Right renal pelvis (tissue), 4 donors: ENCODE results near the gene NLRP11. TPM values are rescaled to one million over a fixed set of nuclear protein-coding genes. Genes with fewer than 3 reads are reported as not detected.

Experiments used
- DNase-seq, 4 donors: peaks; one replicate each; pipeline ENCODE4 v3.0.0-alpha.2; 2013; ENCODE audit warnings: low read depth in 4 of 4, low spot score in 3 of 4, missing footprints in 1 of 4
- polyA plus RNA-seq, 4 donors: library from polyadenylated mRNA; unstranded; fragments of 120-200 nt; gene quantifications; one replicate each; pipeline ENCODE4 v1.2.1, GENCODE V29; 2013; ENCODE audit not compliant: insufficient read length in 4 of 4

The NLRP11 gene
- under 1 TPM; 0.07 to 0.22 (median 0.16) TPM for polyA plus RNA-seq

DNA sequence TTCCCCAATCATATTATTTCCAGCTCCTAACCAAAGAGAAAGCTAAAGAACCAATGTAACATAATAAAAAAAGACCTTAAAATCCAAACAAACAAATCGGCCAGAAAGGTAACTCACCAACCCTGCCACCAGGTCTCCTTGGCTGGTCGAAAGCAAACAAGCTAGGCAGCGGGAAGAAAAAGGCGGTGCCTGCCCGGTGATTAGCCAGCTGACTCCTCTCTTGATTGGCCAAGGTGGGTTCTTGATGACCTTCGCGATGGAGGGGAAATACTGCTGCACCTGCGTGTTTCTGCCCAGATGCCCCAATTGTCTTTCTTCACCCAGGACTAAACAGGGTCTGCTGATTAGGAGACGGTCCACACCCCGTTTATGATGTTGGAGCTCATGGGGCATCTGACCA, at the start of gene NLRP11:
Gene NLRP11, minus strand, starts transcription at position 154 of the 400 bp plus-strand sequence. CDS start 13,825 bp downstream, outside the sequence.
- DNase-seq, result no peak

DNA sequence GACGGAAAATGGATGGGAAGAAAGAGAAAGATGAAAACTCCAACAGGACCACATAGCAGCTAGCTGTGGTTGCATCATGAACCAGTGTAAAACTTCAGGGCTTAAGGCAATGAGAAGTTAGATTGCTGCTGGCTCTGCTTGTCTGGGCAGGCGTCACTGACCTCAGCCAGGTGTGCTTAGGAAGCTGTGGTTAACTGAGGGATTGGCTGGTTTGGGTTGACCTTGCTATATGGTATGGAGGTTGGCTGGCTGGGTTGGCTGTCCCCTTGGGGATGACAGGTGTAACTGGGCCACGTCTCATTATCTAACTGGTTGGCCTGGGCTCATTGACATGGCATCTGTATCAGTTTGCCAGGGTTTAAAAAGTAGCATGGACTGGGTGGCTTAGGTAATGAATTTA, 45.4 kb upstream of the NLRP11 start:
- DNase-seq, result no peak

DNA sequence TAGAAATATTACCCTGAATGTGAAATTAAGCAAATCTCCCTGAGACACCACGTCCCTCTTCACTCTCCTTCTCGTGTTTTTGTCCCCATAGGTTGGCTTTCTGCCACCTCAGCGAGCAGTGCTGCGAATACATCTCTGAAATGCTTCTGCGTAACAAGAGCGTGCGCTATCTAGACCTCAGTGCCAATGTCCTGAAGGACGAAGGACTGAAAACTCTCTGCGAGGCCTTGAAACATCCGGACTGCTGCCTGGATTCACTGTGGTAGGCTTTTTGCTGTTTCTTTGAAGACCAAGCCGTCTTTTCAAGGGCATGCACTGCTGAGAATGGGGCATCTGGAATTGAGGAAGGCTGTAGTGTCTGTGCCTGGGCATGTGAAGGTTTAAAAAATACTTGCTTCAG, 38.9 kb upstream of the NLRP11 start:
- no peak for DNase-seq

DNA sequence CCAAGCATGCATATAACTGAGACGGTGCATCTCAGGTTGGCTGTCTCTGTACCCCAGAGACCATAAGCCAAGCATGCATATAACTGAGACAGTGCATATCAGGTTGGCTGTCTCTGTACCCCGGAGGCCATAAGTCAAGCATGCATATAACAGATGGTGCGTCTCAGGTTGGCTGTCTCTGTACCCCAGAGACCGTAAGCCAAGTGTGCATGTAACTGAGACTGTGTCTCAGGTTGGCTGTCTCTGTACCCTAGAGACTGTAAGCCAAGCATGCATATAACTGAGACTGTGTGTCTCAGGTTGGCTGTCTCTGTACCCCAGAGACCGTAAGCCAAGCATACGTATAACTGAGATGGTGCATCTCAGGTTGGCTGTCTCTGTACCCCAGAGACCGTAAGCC, 35.3 kb upstream of the NLRP11 start:
- DNase-seq, result no peak

DNA sequence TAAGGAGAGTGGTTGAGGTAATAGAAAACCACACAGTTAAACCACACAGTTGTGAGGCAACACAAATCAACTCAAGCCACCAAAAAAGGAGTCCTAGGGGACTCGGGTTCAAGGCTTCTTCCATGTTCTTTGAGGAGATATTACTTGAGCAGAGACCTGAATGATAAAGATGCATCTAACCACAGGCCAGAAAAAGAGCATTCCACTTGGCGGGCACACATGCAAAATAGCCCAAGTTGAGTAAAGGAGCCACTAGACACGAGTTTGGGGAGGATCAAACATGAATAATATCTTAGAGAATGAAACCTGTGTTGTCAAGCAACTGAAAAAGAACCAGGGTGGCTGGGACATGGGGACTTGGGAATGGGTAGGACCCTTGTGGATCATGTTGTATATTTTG, 34.7 kb upstream of the NLRP11 start:
- DNase-seq, result no peak

DNA sequence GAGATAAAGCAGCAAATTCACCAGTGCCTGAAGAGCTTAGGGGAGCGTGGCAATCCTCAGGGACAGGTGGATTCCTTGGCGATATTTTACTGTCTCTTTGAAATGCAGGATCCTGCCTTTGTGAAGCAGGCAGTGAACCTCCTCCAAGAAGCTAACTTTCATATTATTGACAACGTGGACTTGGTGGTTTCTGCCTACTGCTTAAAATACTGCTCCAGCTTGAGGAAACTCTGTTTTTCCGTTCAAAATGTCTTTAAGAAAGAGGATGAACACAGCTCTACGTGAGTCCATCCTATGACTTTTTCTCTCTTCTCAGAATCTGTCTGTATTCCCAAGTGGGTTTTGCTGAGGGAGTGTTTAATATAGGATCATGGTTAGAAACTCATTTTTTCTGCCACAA, 27.2 kb upstream of the NLRP11 start:
- DNase-seq, result no peak

DNA sequence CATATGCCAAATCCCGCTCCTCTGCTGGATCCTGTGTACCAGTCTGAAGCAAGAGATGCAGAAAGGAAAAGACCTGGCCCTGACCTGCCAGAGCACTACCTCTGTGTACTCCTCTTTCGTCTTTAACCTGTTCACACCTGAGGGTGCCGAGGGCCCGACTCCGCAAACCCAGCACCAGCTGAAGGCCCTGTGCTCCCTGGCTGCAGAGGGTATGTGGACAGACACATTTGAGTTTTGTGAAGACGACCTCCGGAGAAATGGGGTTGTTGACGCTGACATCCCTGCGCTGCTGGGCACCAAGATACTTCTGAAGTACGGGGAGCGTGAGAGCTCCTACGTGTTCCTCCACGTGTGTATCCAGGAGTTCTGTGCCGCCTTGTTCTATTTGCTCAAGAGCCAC, 26.6 kb upstream of the NLRP11 start:
- no peak for DNase-seq

DNA sequence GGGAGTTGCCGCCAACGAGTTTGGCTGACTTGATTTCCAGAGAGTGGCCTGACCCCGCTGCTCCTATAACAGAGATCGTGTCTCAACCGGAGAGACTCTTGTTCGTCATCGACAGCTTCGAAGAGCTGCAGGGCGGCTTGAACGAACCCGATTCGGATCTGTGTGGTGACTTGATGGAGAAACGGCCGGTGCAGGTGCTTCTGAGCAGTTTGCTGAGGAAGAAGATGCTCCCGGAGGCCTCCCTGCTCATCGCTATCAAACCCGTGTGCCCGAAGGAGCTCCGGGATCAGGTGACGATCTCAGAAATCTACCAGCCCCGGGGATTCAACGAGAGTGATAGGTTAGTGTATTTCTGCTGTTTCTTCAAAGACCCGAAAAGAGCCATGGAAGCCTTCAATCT, 26.2 kb upstream of the NLRP11 start:
- DNase-seq, result no peak

DNA sequence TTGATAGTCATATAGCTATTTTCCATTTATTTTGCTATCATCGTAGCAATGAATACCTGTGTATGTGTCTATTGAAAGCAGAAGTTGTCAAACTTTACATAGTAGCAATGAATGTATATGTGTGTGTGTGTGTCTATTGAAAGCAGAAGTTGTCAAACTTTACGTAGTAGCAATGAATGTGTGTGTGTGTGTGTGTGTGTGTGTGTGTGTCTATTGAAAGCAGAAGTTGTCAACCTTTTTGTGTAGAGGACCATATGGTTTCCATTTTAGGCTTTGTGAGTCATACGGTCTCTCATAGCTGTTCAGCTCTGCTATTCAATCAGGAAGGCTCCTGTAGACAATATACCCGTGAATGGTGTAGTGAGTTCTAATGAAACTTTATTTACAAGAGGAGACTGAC, 25.4 kb upstream of the NLRP11 start:
- no peak for DNase-seq

DNA sequence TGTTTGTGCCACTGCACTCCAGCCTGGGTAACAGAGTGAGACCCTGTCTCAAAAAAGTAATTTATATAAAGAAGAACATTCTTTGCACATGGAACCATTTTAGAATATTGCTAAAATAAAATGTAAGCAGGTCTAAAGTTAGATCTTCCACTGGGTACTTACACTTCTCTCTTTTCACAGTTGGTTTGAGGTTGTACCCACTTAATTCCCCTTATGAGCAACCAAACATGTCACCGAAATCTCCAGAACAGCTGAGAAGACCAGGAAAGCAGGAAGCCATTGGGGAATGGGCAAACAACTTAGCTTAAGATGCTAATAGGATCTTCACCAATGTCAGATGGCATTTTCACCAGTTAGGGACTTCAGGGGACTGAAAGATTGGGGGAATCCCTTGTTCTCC, 23.4 kb upstream of the NLRP11 start:
- DNase-seq, result no peak

DNA sequence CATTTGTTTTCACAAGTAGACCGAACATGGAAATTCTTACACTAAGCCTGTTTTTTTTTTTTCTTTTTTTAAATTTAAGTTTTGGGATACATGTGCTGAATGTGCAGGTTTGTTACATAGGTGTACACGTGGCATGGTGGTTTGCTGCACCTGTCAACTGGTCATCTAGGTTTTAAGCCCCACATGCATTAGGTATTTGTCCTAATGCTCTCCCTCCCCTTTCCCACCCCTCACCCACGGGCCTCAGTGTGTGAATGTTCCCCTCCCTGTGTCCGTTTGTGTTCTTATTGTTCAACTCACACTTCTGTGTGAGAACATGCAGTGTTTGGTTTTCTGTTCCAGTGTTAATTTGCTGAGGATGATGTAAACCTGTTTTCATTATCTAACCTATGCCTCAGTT, 7.1 kb upstream of the NLRP11 start:
- no peak for DNase-seq

DNA sequence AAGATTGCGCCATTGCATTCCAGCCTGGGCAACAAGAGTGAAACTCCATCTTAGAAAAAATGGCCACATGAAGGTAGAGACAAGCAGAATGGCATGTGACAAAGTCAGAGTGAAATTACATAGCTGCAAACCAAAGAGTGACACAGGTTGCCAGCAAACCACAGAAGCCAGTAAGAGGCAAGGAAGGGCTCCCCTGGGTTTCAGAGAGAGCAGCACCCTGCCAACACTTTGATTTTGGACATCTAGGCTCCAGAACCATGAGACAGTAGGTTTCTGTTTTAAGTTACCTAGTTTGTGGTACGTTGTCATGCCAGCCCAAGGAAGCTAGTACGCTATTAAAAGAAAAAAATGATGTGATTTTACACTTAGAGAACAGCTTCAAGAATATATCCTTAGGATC, 6.5 kb upstream of the NLRP11 start:
- DNase-seq, result no peak

DNA sequence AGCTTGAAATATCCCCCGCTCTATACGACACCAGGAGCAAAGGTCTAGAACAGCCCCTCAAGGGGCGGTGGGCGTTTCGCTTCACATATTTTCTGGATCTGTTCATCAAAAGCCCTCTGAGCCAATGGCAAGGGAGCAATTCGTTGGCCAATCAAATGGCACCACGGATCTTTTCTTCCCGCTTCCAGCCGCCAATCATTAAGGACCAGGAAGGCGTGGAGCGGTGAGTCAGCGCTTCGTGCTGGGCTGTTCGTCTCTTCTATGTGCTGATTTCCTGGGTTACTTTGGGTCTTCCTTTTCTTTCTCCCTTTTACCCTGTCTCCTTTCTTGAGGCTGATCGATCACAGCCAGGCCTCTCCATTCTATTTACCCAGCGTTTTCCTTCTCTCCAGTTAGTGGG, 4.5 kb upstream of the NLRP11 start, which contains the start of gene NLRP4:
Gene NLRP4, plus strand, starts transcription at position 201 of the 400 bp plus-strand sequence. CDS start 15,541 bp downstream, outside the sequence.
- DNase-seq, result no peak

DNA sequence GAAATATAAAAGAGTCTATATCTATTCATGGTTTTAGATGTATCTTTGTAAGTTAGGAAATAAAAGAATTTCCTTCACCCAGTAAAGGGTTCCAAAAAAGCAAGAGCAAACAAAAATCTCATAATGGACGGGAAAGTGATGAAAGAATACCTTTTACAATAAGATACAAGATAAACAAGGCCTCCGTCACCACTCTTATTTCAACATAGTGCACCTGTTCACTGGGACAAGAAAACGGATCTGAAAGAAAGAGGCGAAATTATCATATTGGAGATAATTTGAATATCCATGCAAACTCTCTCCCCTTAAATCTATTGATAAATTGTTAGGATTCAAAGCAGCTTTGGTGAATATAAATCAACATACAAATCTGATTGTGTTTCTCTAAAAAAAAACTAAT, 877 bp upstream of the NLRP11 start:
- no peak for DNase-seq

DNA sequence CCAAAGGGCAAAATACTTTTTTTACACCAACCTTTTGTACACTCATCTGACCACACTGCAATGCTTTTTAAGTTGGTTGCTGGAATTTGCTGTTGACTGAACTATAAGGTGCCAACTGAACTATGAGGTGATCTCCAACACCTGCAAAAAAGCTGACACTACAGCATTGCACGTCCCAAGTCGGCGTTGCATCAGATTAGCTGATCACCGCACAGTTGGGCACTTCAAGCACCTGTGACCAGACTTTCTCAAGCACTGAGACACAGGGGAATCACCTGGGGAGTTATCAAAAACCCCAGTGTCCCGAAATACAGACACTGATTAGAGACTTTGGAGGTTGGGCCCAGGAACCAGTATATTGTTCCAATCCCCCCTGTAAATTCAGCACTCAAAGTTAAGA, 1.1 kb downstream of the NLRP11 start:
- DNase-seq, result no peak

DNA sequence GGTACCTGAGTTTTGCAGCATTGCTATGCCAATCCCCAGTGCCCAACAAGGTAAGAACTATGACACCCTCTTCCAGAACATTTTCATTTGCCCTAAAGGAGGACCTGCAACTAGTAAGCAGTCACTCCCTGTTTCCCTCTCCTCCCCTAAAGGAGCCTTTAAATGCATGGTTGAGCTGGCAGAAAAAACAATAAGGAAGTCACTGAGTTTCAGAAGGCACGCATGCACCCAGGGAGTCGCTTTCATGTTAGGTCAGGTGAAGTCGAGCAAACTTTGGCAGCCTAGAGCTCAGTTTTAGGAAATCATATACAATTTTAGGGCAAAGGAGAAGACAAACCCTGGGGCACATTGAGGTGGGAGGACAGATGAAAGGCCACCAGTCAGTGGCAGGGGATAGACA, 11.8 kb downstream of the NLRP11 start:
- DNase-seq, result no peak

DNA sequence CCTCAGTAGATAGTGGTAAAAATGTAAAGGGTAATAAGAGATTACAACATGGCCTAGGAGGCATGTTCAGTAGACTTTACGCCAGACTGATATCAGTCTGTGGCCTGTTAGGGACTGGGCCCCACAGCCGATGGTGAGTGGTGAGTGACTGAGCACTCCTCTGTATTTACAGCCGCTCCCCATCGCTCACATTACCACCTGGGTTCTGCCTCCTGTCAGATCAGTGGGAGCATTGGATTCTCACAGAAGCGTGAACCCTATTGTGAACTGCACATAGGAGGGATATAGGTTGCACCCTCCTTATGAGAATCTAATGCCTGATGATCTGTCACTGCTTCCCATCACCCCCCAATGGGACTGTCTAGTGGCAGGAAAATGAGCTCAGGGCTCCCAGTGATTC, 17.9 kb downstream of the NLRP11 start:
- no peak for DNase-seq

DNA sequence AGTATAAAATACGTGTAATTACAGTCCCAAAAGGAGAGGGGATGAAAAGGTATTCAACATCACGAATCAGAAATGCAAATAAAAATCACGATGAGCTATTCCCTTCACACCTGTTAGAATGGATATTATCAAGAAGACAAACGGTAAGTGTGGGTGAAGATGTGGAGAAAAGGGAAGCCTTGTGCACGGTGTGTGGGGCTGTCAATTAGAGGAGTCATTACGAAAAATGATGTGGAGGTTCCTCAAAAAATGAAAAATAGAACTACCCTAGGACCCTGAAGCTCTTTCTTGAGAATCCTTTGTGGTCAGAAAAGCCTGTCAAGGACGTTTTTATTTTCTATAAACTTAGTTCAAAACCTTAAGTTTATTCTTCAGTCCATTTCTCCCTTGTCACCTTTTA, 19.4 kb downstream of the NLRP11 start:
- no peak for DNase-seq

DNA sequence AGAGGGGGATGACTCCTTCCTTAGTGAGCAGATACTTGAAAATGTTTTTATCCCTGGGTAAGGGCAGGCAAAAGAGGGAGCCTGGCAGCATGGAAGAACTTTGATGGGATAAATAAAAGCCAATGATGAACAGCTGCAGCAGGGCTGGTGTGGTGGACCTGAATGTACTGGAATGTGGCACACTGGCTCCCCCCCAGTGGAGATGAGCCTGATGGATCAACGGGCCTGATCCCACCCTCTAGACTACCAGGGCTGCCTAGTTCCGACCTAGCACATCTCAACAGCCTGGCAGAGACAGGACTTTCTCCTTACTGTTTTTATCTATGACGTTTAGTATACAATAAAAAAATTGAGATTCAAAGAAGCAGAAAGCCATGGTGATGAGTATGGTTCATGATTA, 20.5 kb downstream of the NLRP11 start:
- no peak for DNase-seq

DNA sequence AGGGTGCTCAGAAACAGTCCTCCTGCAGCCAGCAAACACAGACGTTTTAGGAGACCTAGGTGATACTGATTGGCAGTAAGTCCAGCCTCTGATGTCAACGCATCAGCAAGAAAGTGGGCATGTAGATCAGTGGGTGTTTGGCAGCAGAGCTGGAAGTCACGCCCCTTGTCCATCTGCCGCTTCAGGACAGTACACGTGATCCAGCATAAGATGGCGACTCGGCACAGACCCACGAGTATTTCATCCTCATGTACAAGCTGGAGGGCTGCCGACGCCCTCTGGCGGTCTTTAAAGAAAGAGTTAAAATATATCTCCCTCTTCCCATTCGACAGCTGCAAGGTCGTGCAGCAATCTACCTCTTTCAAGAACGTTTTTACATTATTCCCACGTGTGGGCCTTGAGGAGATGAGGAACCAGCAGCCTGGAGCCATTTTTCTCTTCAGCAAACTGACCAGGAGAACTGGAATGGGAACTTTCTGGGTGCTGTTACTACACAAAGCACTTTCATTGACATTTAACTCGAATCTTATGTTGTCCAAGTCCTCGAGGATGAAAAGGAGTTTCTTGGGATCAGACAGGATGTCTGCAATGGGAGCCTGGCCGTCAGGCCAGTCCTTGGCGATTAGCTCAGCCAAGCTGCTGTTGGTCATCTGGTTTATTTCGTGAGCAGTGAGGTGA, 22.3 kb downstream of the NLRP11 start:
- peak; percentile 10 to 13 (median 12) for DNase-seq

DNA sequence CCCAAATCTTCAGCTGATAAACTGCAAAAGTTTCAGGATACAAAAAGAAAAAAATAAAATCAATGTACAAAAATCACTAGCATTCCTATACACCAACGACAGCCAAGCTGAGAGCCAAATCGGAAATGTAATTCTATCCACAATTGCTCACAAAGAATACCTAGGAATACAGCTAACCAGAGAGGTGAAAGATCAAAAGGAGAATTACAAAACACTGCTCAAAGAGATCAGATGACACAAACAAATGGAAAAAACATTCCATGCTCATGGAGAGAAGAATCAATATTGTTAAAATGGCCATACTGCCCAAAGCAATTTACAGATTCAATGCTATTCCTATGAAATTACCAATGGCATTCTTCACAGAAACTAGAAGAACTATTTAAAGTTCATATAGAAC, 29.5 kb downstream of the NLRP11 start:
- no peak for DNase-seq

DNA sequence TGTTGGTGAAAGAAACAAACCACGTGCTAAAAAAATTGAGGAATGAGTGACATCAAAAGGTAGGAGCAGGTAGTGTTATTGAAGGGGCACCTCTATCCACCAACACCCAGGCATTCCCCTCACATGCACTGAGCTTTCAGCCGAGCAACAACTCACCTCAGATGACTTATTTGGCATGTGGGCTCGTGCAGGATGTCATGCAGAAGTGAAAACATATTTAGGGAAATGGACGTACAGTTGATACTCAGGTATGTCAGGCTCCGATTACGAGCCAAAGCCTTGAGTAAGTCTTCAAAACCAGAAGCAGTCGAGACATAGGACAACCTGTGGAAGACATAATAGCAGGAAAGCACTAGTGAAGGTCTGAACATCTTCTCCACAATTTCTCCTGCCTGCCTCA, 30.4 kb downstream of the NLRP11 start:
- DNase-seq, result no peak

DNA sequence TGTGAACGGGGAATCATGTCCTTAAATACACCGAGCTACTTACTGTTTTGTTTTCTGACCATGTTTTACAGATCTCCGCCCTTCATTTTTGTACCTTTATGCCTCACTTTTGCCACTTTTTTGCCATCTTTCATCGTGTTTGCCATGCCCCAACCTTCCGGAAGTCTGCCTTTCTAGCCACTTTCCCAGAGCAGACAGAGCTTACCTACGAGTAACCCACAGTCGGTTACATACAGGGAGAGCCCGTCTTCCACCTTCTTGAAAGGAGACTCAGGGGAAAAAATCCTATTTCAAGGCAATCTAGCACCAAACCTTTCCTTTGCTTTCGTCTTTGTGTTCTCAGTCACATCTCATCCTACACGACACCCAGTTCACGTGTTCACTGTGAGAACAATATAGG, 36.8 kb downstream of the NLRP11 start:
- DNase-seq, result no peak
